DMS53 treated with DMSO at 0.1 percent for 48 hours (cell line): ENCODE measurements around the gene PCYT1A.
"Not testable (repeated sequence)": the region's sequence is repeated elsewhere in the genome, so short reads cannot be mapped to it uniquely, and the experiment has no call there.

Experiments
- DNase-seq: peaks from one replicate; lab custom pipeline; 2025; ENCODE audit not compliant: unreplicated experiment; lab: John Stamatoyannopoulos, UW

The PCYT1A gene

GRCh38 chr3:196288141-196288460, 575 bp upstream of the PCYT1A start:
- no peak for DNase-seq

GRCh38 chr3:196287090-196287439, 461 bp downstream of the PCYT1A start:
- no peak for DNase-seq

GRCh38 chr3:196284396-196284795, 3.1 kb downstream of the PCYT1A start:
- no peak for DNase-seq

- no peak for DNase-seq
These were observed 5.6 kb downstream of the PCYT1A start for GRCh38 chr3:196281962-196282361.

- DNase-seq: no peak
These were observed 6.7 kb downstream of the PCYT1A start for GRCh38 chr3:196280689-196281440.

GRCh38 chr3:196275126-196275525, 12.4 kb downstream of the PCYT1A start:
- DNase-seq: no peak

GRCh38 chr3:196274585-196274984, 12.9 kb downstream of the PCYT1A start:
- DNase-seq: no peak

GRCh38 chr3:196273655-196274054, 13.9 kb downstream of the PCYT1A start:
- no peak for DNase-seq

GRCh38 chr3:196272826-196273225, 14.7 kb downstream of the PCYT1A start:
- no peak for DNase-seq

- no peak for DNase-seq
These were observed 17.0 kb downstream of the PCYT1A start for GRCh38 chr3:196270499-196270898.

GRCh38 chr3:196268284-196269163, 19.0 kb downstream of the PCYT1A start:
- DNase-seq: no peak

GRCh38 chr3:196263819-196264218, 23.7 kb downstream of the PCYT1A start:
- no peak for DNase-seq

- DNase-seq: no peak
These were observed 26.7 kb downstream of the PCYT1A start for GRCh38 chr3:196260784-196261183.

GRCh38 chr3:196255776-196256175, 31.8 kb downstream of the PCYT1A start:
- no peak for DNase-seq

- DNase-seq: no peak
These were observed 32.9 kb downstream of the PCYT1A start for GRCh38 chr3:196254376-196255283.

- DNase-seq: no peak
These were observed 35.6 kb downstream of the PCYT1A start for GRCh38 chr3:196251918-196252317.

- no peak for DNase-seq
These were observed 40.8 kb downstream of the PCYT1A start for GRCh38 chr3:196246612-196247308.

GRCh38 chr3:196244166-196244565, 43.4 kb downstream of the PCYT1A start:
- not testable (repeated sequence) for DNase-seq

- no peak for DNase-seq
These were observed 45.8 kb downstream of the PCYT1A start for GRCh38 chr3:196241704-196242103.

GRCh38 chr3:196240424-196240823, 47.1 kb downstream of the PCYT1A start:
- DNase-seq: no peak
